NCI-H226 (cell line): ENCODE results near the gene ANAPC2.

Experiments
- DNase-seq: peaks from one replicate; pipeline ENCODE4 v3.0.0-alpha.2; 2015

Gene ANAPC2

DNA sequence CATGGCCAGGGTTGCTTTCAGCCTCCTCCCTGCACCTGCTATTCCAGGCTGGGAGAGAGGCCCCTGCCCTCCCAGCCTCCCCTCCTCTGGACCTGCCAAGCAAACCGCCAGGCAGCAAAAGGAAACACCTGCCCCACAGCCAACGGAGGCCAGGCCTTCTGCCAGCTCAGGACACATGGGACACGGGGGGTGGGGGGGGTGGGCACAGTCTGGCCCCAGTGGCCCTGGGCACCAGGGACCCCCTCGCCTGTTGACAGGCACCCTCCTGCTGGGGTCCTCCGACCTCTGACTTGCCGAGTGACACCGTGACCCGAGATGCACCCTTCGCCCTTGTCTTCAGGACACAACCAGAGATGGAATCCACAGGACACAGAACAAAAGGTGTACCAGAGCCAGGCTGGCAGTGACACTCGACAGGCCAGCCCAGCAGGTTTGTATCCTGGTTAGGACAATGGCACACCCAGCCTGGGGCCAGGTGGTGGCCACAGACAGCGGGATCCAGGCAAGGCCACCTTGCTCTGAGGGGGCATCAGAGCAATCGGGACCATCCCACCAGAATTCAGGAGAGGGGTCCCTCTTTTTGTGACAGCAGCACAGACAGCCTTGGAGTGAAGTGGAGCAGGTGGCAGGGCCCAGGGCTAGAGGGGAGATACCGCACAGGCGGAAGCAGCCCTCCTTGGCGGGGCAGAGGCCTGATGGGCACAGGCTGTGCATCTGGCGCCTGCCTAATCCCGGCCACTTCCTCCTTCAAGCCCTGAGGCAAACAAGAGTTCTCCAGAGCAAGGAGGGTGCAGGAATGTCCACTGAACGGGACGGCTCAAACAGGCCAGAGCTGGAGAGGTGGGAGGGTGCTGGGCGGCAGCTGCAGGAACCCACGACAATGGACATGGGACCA lies 15.2 kb downstream of the ANAPC2 start:
- no peak for DNase-seq

DNA sequence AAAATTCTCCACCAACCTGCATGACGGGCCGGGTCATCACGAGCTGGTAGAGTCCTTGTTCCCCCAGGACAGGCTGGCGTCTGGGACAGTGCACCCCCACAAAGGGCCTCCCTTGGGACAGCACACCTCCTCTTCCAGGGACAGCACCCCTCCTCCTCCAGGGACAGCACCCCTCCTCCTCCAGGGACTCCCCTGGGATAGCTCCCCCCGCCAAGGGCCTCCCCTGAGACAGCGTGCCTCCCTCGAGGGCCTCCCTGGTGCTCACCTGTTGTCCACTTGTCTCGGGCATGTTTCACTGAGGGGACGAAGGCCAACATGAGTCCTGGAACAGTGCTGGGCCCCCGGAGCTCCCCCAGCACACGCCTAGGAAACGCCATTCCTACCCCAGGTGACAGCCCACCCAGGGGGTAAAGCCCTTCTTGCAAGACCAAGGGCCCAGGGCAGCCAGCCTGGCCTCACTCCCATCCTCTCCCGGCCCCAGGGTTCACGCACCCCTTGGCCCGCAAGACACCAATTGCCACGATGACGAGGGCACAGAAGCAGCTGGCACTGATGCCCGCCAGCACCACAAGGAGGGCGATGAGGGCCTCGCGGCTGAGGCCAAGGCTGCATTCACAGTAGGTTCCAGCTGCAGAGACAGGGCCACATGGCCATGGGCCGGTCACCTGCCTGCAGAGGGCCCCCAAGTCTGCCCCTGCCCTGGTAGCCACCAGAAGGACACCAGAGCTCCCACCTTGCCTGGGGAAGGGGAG lies 17.0 kb downstream of the ANAPC2 start:
- DNase-seq: no peak

GRCh38 chr9:137170486-137171148 lies 17.7 kb downstream of the ANAPC2 start:
- no peak for DNase-seq

- no peak for DNase-seq
Measured at GRCh38 chr9:137169896-137170358, 18.4 kb downstream of the ANAPC2 start, which contains the start of gene LRRC26. LRRC26 (minus strand) TSS chr9:137170051; CDS start chr9:137169943, 108 bp downstream.

DNA sequence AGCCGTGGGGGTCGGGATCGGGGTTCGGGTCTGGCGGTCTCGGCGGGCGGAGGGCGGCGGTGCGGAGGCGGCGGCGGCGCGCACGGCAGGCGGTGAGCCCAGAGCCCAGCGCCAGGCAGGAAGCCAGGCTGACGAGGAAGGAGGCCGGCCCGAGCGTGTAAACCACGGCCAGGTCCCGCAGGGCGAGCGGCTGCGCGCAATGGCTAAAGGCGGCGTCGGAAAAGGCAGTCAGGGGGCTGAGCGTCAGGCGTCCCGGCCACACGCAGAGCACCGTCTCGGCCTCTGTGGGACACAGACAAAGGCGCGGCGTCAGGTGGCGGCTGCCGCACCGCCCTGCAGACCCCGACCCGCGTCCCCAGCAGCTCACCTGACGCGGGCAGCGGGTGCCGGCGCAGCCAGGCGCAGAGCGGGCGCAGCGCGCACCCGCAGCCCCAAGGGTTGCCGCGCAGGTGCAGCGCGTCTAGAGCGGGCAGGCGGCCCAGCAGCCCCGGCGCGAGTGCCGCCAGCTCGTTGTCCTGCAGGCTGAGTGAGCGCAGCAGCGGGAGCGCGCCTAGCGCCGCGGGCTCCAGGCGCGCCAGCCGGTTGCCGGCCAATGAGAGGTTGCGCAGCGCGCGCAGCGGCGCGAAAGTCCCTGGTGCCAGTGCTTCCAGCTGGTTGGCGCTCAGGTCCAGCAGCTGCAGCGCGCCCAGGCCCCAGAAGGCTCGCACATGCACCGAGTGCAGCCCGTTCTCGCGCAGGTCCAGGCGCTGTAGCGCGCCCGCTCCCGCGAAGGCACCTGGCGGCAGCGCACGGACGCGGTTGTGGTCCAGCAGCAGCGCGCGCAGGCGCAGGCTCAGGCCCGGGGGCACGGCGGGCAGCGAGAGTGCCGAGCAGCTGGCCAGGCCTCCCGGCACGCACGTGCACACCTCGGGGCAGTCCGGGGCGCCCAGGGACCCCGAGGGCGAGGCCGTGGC lies 19.2 kb downstream of the ANAPC2 start:
- peak; percentile 73 for DNase-seq

DNA sequence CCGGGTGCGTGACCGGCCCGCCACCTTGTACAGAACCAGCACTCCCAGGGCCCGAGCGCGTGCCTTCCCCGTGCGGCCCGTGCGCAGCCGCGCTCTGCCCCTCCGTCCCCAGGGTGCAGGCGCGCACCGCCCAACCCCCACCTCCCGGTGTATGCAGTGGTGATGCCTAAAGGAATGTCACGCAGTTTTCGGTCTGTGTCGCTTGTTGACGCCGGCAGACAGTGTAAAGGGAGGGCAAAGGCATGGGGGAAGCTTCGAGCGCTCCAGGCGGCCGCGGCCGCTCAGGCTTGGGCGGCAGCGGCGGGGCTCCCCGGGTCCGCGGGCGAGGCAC lies 19.8 kb downstream of the ANAPC2 start:
- DNase-seq: no peak

DNA sequence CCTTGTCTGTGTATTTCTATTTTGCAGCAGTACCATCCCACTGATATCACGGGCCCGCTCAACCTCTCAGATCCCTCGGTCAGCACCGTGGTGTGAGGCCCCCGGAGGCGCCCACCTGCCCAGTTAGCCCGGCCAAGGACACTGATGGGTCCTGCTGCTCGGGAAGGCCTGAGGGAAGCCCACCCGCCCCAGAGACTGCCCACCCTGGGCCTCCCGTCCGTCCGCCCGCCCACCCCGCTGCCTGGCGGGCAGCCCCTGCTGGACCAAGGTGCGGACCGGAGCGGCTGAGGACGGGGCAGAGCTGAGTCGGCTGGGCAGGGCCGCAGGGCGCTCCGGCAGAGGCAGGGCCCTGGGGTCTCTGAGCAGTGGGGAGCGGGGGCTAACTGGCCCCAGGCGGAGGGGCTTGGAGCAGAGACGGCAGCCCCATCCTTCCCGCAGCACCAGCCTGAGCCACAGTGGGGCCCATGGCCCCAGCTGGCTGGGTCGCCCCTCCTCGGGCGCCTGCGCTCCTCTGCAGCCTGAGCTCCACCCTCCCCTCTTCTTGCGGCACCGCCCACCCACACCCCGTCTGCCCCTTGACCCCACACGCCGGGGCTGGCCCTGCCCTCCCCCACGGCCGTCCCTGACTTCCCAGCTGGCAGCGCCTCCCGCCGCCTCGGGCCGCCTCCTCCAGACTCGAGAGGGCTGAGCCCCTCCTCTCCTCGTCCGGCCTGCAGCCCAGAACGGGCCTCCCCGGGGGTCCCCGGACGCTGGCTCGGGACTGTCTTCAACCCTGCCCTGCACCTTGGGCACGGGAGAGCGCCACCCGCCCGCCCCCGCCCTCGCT lies 20.4 kb downstream of the ANAPC2 start:
- DNase-seq: peak; percentile 56

DNA sequence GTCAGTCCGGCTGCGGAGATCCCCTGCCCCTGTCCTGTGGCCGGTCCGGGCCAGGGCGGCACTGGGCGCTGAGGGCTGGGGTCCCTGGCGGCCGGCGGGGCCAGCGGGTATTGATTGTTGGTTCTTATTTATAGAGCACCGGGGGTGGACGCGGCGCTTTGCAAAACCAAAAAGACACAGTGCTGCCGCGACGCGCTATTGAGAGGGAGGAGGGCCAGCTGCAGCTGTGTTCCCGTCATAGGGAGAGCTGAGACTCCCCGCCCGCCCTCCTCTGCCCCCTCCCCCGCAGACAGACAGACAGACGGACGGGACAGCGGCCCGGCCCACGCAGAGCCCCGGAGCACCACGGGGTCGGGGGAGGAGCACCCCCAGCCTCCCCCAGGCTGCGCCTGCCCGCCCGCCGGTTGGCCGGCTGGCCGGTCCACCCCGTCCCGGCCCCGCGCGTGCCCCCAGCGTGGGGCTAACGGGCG lies 21.0 kb downstream of the ANAPC2 start:
- no peak for DNase-seq

GRCh38 chr9:137166380-137167229 lies 21.8 kb downstream of the ANAPC2 start:
- no peak for DNase-seq

GRCh38 chr9:137165250-137165836 lies 23.0 kb downstream of the ANAPC2 start:
- DNase-seq: no peak

DNA sequence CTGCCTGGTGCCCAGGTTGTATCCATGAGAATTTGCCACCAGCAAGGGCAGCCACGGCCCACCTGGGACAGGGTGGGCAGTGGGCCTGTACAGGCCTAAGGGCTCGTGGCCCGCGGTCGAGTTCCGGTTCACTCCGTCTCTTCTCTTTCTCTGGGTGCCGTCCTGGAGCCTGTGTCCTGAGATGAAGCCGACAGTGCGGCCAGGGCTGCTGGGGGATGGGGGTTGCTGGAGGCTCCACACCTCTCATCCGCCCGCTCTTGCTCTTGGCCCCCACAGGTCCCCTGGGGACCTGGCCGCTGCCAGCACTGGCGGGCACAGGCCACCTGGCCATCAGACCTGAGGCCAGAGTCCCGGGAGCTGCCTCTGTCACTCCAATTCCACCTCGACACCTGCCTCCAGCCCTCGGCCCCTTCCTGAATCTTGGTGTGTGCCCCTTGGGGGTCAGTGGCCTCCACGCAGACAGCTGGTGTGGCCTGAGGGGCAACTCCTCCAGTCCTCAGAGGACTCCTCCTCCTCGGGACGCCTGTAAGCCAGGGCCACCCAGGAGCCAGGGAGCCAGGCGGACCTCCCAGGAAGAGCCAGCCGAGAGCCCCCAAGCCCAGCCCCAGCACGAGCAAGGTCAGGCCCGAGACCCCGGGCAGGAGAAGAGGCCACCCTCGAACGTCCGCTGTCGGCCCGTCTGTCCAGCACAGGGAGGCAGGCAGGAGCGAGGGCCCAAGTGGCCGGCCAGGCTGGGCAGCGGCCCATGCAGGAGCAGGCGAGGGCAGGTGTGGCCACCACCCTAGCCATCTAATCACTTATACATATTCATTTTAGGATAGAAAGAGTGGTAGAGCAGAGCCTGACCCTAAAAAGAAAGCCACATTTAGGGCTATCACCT lies 23.8 kb downstream of the ANAPC2 start:
- no peak for DNase-seq

- no peak for DNase-seq
Measured at GRCh38 chr9:137163805-137164204, 24.6 kb downstream of the ANAPC2 start.

GRCh38 chr9:137163365-137163715 lies 25.0 kb downstream of the ANAPC2 start:
- peak; percentile 9 for DNase-seq

DNA sequence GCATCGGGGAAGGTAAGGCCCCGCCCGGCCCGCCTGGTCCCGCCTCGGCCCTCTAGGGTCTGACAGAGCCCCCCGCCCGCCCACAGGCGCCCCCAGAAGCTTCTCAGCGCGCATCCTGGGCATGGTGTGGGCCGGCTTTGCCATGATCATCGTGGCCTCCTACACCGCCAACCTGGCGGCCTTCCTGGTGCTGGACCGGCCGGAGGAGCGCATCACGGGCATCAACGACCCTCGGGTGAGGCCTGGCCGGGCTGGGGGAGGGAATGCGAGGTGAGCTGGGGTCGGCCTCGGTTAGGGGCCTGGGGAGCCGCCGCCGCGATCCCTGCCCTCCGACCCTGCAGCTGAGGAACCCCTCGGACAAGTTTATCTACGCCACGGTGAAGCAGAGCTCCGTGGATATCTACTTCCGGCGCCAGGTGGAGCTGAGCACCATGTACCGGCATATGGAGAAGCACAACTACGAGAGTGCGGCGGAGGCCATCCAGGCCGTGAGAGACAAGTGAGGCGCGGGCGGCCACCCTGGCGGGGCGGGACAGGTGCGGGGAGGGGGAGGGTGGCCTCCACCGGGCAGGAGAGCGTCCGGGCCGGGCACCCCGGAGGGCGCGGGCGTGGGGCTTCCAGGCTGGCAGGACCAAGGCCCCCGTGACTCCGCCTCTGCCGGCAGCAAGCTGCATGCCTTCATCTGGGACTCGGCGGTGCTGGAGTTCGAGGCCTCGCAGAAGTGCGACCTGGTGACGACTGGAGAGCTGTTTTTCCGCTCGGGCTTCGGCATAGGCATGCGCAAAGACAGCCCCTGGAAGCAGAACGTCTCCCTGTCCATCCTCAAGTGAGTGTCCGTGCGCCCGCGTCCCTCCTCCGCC lies 25.6 kb downstream of the ANAPC2 start:
- DNase-seq: no peak

DNA sequence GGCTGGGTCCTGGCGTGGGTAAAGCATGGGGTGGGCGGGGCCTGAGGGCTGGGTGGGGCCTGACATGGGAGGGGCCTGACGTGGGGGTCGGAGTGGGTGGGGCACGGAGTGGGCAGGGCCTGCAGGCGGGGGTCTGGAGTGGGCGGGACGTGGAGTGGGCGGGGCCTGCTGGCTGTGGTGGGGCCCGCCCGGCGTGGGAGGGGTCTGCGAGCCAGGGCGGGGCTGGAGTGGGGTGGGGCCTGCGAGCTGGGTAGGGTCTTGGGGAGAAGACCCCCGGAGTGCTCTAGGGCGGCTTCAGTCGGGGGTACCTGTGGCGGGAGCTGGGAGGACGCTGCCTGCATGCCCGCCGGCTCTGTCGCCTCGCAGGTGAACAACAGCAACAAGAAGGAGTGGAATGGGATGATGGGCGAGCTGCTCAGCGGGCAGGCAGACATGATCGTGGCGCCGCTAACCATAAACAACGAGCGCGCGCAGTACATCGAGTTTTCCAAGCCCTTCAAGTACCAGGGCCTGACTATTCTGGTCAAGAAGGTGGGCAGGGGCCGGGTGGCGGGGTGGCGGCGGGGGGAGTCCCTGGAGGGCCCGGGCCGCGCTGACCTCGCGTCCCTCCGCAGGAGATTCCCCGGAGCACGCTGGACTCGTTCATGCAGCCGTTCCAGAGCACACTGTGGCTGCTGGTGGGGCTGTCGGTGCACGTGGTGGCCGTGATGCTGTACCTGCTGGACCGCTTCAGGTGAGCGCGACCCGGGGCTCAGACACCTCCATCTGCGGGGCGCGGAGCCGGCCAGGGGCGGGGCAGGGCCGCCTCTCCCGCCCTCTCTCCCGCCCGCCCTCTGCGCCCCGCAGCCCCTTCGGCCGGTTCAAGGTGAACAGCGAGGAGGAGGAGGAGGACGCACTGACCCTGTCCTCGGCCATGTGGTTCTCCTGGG lies 26.5 kb downstream of the ANAPC2 start:
- DNase-seq: no peak

GRCh38 chr9:137160716-137161557 lies 27.4 kb downstream of the ANAPC2 start:
- no peak for DNase-seq
